WERI-Rb-1 (cell line): ENCODE data around the gene MGLL.
A peak's percentile ranks its signal among the peaks of the same experiment; 100 is the strongest.

Experiments used
- DNase-seq: peaks from one replicate; pipeline ENCODE4 v3.0.0-alpha.2; 2020
- H3K27ac ChIP-seq: fragments of 250-450 bp; sonication (Bioruptor Pico); 2 replicates; pipeline ENCODE4 v1.5.1; 2020; ENCODE audit warnings: mild to moderate bottlenecking, moderate library complexity
- H3K27me3 ChIP-seq: fragments of 250-450 bp; sonication (Bioruptor Pico); 2 replicates; pipeline ENCODE4 v1.5.1; 2021; ENCODE audit warnings: mild to moderate bottlenecking, low read depth, moderate library complexity; ENCODE audit not compliant: insufficient read depth, severe bottlenecking
- H3K36me3 ChIP-seq: fragments of 250-450 bp; sonication (Bioruptor Pico); 2 replicates; pipeline ENCODE4 v1.5.1; 2020; ENCODE audit warnings: mild to moderate bottlenecking, moderate library complexity
- H3K4me3 ChIP-seq: 2 replicates; pipeline ENCODE4 v1.5.1; 2011; ENCODE audit warnings: low read depth, mild to moderate bottlenecking, control low read depth, low read length
- H3K9me3 ChIP-seq: fragments of 250-450 bp; sonication (Bioruptor Pico); 2 replicates; pipeline ENCODE4 v1.5.1; 2021; ENCODE audit warnings: mild to moderate bottlenecking, moderate library complexity; ENCODE audit not compliant: severe bottlenecking
- TF ChIP-seq, protein P1 (sequence below): IDR thresholded peaks from 2 replicates; pipeline ENCODE4 v1.5.1; 2011; ENCODE audit warnings: low read depth, mild to moderate bottlenecking, control low read depth, inconsistent platforms, low read length

The MGLL gene

GRCh38 chr3:127822041-127822681, at the start of gene MGLL:
Gene MGLL, minus strand, starts transcription at chr3:127822515. Its CDS starts 197 bp downstream, at chr3:127822318.
- Histone ChIP-seq H3K9me3 (no peaks in the 10 kb centered on the region), H3K27me3 (no peaks in the 10 kb centered on the region), H3K4me3 (peak within 1 kb of the TSS; percentile 92), H3K27ac (peak within 1 kb of the TSS; percentile 59), H3K36me3 (no peaks in the 10 kb centered on the region)
- no peak for DNase-seq
- TF ChIP-seq, protein P1, sequence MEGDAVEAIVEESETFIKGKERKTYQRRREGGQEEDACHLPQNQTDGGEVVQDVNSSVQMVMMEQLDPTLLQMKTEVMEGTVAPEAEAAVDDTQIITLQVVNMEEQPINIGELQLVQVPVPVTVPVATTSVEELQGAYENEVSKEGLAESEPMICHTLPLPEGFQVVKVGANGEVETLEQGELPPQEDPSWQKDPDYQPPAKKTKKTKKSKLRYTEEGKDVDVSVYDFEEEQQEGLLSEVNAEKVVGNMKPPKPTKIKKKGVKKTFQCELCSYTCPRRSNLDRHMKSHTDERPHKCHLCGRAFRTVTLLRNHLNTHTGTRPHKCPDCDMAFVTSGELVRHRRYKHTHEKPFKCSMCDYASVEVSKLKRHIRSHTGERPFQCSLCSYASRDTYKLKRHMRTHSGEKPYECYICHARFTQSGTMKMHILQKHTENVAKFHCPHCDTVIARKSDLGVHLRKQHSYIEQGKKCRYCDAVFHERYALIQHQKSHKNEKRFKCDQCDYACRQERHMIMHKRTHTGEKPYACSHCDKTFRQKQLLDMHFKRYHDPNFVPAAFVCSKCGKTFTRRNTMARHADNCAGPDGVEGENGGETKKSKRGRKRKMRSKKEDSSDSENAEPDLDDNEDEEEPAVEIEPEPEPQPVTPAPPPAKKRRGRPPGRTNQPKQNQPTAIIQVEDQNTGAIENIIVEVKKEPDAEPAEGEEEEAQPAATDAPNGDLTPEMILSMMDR: no peak

GRCh38 chr3:127870156-127870555, 47.8 kb upstream of the MGLL start:
- TF ChIP-seq, protein P1: no peak
- DNase-seq: no peak
- Histone ChIP-seq H3K27me3 (no peaks in the 10 kb centered on the region), H3K36me3 (no peaks in the 10 kb centered on the region), H3K9me3 (no peaks in the 10 kb centered on the region), H3K27ac (no peak overlapping the region), H3K4me3 (no peak overlapping the region)

DNA sequence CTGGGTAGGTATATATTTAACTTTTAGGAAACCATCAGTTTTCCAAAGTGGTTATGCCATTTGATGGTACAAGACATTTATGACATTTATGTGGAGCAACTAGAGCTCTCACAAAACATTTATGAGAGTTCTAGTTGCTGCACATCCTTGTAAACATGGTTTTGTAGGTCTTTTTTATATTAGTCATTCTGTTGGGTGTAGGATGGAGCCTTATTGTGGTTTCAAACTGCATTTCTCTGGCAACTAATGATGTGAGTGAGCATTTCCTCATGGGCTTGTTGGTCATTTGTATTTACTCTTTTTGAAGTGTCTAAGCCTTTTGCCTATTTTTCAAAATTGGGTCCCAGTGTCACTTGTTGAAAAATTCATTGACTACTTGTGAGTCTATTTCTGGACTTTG, 45.7 kb upstream of the MGLL start:
- no peak for DNase-seq
- H3K9me3 ChIP-seq: no peaks in the 10 kb centered on the region
- TF ChIP-seq, protein P1: no peak
- H3K36me3 ChIP-seq: no peaks in the 10 kb centered on the region
- no peak overlapping the region for H3K27ac ChIP-seq
- no peaks in the 10 kb centered on the region for H3K27me3 ChIP-seq
- H3K4me3 ChIP-seq: no peak overlapping the region

- H3K36me3 ChIP-seq: no peaks in the 10 kb centered on the region
- no peak overlapping the region for H3K4me3 ChIP-seq
- no peak for DNase-seq
- no peaks in the 10 kb centered on the region for H3K9me3 ChIP-seq
- H3K27me3 ChIP-seq: no peaks in the 10 kb centered on the region
- H3K27ac ChIP-seq: no peak overlapping the region
- TF ChIP-seq, protein P1: no peak
Measured at GRCh38 chr3:127867412-127867811, 45.1 kb upstream of the MGLL start.

GRCh38 chr3:127865941-127866340, 43.6 kb upstream of the MGLL start:
- Histone ChIP-seq H3K9me3 (no peaks in the 10 kb centered on the region), H3K4me3 (no peak overlapping the region), H3K27ac (no peak overlapping the region), H3K36me3 (no peaks in the 10 kb centered on the region), H3K27me3 (no peaks in the 10 kb centered on the region)
- no peak for DNase-seq
- TF ChIP-seq, protein P1: no peak

DNA sequence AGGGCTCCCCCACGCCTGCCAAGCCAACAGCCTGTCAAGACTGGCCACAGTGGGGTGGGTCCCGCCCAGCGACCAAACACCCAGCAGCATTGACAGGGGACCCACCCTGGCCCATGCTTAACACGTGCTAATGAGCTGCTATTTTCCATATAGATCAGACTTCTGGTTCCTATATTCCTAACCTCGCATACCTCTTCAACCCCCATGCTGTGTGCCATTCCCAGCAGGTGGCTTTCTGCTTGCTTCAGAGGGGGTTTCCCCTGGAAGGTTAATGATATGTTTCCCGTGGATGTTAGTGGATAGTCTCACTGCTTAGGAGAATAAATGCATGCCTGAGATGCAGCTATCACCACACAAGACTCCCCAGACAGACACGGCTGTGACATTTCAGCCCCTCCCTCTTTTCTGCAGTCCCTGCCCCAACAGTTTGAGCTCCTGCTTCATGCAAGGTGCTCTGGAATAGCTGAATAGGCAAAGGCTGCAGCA, 37.9 kb upstream of the MGLL start:
- DNase-seq: no peak
- Histone ChIP-seq H3K36me3 (no peaks in the 10 kb centered on the region), H3K4me3 (no peak overlapping the region), H3K9me3 (no peaks in the 10 kb centered on the region), H3K27ac (no peak overlapping the region), H3K27me3 (no peaks in the 10 kb centered on the region)
- TF ChIP-seq, protein P1: no peak
